Measurements from ENCODE around the gene PGBD5.

DNA sequence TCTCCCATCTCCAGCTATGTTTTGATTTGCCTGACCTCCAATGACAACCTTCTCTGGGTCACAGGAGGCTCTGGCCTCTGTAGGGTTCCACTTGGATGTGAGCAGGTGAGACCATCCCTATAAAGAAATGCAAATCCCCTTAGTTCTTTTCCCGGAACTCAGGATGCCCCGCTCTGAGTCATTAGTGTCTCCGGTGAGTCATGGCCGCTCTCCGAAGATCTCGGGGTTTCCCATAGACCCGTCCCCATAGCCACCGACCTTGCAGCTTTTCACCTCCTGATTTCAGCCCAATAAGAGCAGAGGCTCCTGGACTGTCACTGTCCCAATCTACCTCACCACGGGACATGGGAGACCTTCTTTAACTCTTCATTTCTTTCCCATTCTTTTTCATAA lies 98.2 kb downstream of the PGBD5 start:
- TF ChIP-seq, protein P1, sequence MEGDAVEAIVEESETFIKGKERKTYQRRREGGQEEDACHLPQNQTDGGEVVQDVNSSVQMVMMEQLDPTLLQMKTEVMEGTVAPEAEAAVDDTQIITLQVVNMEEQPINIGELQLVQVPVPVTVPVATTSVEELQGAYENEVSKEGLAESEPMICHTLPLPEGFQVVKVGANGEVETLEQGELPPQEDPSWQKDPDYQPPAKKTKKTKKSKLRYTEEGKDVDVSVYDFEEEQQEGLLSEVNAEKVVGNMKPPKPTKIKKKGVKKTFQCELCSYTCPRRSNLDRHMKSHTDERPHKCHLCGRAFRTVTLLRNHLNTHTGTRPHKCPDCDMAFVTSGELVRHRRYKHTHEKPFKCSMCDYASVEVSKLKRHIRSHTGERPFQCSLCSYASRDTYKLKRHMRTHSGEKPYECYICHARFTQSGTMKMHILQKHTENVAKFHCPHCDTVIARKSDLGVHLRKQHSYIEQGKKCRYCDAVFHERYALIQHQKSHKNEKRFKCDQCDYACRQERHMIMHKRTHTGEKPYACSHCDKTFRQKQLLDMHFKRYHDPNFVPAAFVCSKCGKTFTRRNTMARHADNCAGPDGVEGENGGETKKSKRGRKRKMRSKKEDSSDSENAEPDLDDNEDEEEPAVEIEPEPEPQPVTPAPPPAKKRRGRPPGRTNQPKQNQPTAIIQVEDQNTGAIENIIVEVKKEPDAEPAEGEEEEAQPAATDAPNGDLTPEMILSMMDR (conservative IDR thresholded peaks at IDR 0.05 in 1 of 2, IDR thresholded peaks at IDR 0.05 in 1 of 2; ENCODE audit: low read depth in 1 of 2, low read length in 2 of 2), result no peak
- TF ChIP-seq EZH2 (IDR thresholded peaks at IDR 0.05; ENCODE audit: low read length, missing control alignments), result no peak

Measured in fibroblast of lung (primary cell).